Peyer's patch (tissue), 4 donors: ENCODE data around the gene PCP4.

Experiments
- POLR2A ChIP-seq, 2 donors: fragments of 450-650 bp; IDR thresholded peaks; one replicate each; pipeline ENCODE4 v1.5.1; 2017; ENCODE audit warnings: antibody characterized with exemption in 2 of 2, mild to moderate bottlenecking in 2 of 2, moderate library complexity in 2 of 2
- TF ChIP-seq, protein P1 (sequence below), 6 experiments: fragments of 450-650 bp in 4 of 6; fragments of 200-600 bp in 2 of 6; sonication (generic) in 1 of 6; IDR thresholded peaks; one replicate each; pipeline ENCODE4 v1.5.1; 2017 to 2019; ENCODE audit warnings: antibody characterized with exemption in 6 of 6, mild to moderate bottlenecking in 3 of 6, moderate library complexity in 1 of 6

DNA sequence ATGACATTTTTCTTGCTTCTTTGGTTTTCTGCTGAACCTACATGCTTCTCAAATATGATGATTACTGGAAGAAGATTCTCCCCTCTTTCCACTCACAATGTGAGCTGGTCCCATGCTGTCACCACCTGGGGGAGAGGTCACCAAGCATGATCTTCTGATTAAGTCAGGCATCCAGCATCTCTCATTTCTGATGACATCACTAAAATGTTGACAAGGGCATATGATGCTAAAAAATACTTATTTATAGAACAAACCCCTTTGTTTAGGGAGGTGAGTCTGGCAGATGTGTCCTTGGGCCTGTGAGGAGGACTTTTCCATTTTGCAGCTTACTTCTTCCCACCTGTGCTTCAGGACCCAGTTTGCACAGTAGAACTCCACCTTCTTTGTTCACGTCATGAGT, 42.0 kb upstream of the PCP4 start:
- TF ChIP-seq, protein P1, sequence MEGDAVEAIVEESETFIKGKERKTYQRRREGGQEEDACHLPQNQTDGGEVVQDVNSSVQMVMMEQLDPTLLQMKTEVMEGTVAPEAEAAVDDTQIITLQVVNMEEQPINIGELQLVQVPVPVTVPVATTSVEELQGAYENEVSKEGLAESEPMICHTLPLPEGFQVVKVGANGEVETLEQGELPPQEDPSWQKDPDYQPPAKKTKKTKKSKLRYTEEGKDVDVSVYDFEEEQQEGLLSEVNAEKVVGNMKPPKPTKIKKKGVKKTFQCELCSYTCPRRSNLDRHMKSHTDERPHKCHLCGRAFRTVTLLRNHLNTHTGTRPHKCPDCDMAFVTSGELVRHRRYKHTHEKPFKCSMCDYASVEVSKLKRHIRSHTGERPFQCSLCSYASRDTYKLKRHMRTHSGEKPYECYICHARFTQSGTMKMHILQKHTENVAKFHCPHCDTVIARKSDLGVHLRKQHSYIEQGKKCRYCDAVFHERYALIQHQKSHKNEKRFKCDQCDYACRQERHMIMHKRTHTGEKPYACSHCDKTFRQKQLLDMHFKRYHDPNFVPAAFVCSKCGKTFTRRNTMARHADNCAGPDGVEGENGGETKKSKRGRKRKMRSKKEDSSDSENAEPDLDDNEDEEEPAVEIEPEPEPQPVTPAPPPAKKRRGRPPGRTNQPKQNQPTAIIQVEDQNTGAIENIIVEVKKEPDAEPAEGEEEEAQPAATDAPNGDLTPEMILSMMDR (IDR thresholded peaks at IDR 0.05): no peak
- TF ChIP-seq POLR2A (IDR thresholded peaks at IDR 0.05): no peak
